Fibroblast of lung (primary cell): ENCODE data around the gene AATF.

Experiments used
- CTCF ChIP-seq, 2 donors: IDR thresholded peaks in 1 of 2; conservative IDR thresholded peaks in 1 of 2; 1 replicate in 1 of 2; 2 replicates in 1 of 2; pipeline ENCODE4 v1.5.1; 2011 to 2012; ENCODE audit warnings: low read length in 2 of 2, control low read depth in 1 of 2, inconsistent platforms in 1 of 2, low read depth in 1 of 2, mild to moderate bottlenecking in 1 of 2
- EZH2 ChIP-seq: IDR thresholded peaks from 2 replicates; pipeline ENCODE4 v1.5.1; 2012; ENCODE audit warnings: low read length, control low read depth, mild to moderate bottlenecking; ENCODE audit errors: missing control alignments

- no peak for TF ChIP-seq CTCF (conservative IDR thresholded peaks at IDR 0.05 in 1 of 2, IDR thresholded peaks at IDR 0.05 in 1 of 2; ENCODE audit: low read depth in 1 of 2, low read length in 2 of 2)
- no peak for TF ChIP-seq EZH2
Observed at GRCh38 chr17:36919407-36919968, 29.3 kb upstream of the AATF start.
